HepG2 (cell line): ENCODE measurements around the gene AMBRA1. TPM values are rescaled to one million over a fixed set of nuclear protein-coding genes. Genes with fewer than 3 reads are reported as not detected.

Experiments
- ATAC-seq: fragments of 200-7000 bp; cut with Tn5 transposase; 3 replicates; pipeline ENCODE4 v1.9.1; 2020; ENCODE audit warnings: mild to moderate bottlenecking, moderate library complexity
- BruUV-seq: library from RNA; stranded (reverse); fragments of 400-500 nt; replicated peaks from 2 replicates; lab custom pipeline; 2021; lab: Mats Ljungman, UMichigan
- CTCF ChIA-PET: fragments of 300-600 bp; formaldehyde crosslinking; extraction: SDS; loops from one replicate; lab custom pipeline; 2021; ENCODE audit warnings: low total read pairs, inconsistent platforms, low intra/inter-chr PET ratio; lab: Yijun Ruan, JAX
- POLR2A ChIA-PET: fragments of 350-600 bp; sonication (Branson Sonifier 250); formaldehyde crosslinking; loops from one replicate; lab custom pipeline; 2020; ENCODE audit warnings: antibody characterized with exemption, inconsistent platforms; lab: Yijun Ruan, JAX
- DNase-seq: peaks from one replicate; pipeline ENCODE4 v3.0.0-alpha.2; 2015; ENCODE audit warnings: low spot score
- FAIRE-seq: peaks from 3 replicates; lab custom pipeline; 2011; peaks lifted over from hg19 to GRCh38; lab: Jason Lieb, UNC
- H2AFZ ChIP-seq: one replicate; pipeline ENCODE4 v1.6.1; 2011; ENCODE audit warnings: low read length, inconsistent platforms
- H3K27ac ChIP-seq: fragments of 300-600 bp; 3 replicates; pipeline ENCODE4 v1.8.0; 2011; ENCODE audit warnings: mixed run types, mild to moderate bottlenecking, mixed read lengths, low read length, inconsistent platforms; ENCODE audit not compliant: insufficient read depth; ENCODE audit errors: extremely low read length
- H3K27me3 ChIP-seq, 2 experiments: fragments of 200-600 bp in 1 of 2; 2 replicates in 1 of 2; 3 replicates in 1 of 2; pipeline versions ENCODE4 v1.6.0 to v1.8.0; 2011; ENCODE audit warnings: low read length in 2 of 2, mild to moderate bottlenecking in 2 of 2, moderate library complexity in 2 of 2, inconsistent platforms in 1 of 2; ENCODE audit not compliant: insufficient read depth in 2 of 2, control insufficient read depth in 1 of 2
- H3K36me3 ChIP-seq, 2 experiments: fragments of 200-600 bp in 1 of 2; replicated peaks in 1 of 2; 2 replicates in 1 of 2; 3 replicates in 1 of 2; pipeline versions ENCODE4 v1.5.1 to v1.8.0; 2011; ENCODE audit warnings: low read length in 2 of 2, inconsistent platforms in 1 of 2; ENCODE audit not compliant: insufficient read depth in 2 of 2, control insufficient read depth in 1 of 2
- H3K4me1 ChIP-seq: 2 replicates; pipeline ENCODE4 v1.5.1; 2012; ENCODE audit warnings: low read length, inconsistent platforms; ENCODE audit not compliant: insufficient read depth
- H3K4me2 ChIP-seq: 2 replicates; pipeline ENCODE4 v1.6.0; 2011; ENCODE audit warnings: low read depth, low read length, inconsistent platforms
- H3K4me3 ChIP-seq, 3 experiments: fragments of 200-600 bp in 1 of 3; sonication (generic), shearing (Covaris generic) in 1 of 3; replicated peaks in 1 of 3; 2 replicates each; pipeline ENCODE4 v1.5.1; 2011 to 2016; ENCODE audit warnings: low read length in 3 of 3, inconsistent platforms in 2 of 3, low read depth in 2 of 3, mild to moderate bottlenecking in 2 of 3, control low read depth in 1 of 3, mixed read lengths in 1 of 3; ENCODE audit not compliant: insufficient read depth in 1 of 3
- H3K79me2 ChIP-seq: one replicate; pipeline ENCODE4 v1.6.1; 2011; ENCODE audit warnings: low read length, inconsistent platforms; ENCODE audit not compliant: insufficient read depth
- H3K9ac ChIP-seq: 2 replicates; pipeline ENCODE4 v1.6.0; 2011; ENCODE audit warnings: mild to moderate bottlenecking, low read depth, low read length, inconsistent platforms; ENCODE audit not compliant: insufficient read depth
- H3K9me3 ChIP-seq: 2 replicates; pipeline ENCODE4 v1.5.1; 2012; ENCODE audit warnings: mild to moderate bottlenecking, low read length
- H4K20me1 ChIP-seq: 2 replicates; pipeline ENCODE4 v1.6.0; 2011; ENCODE audit warnings: inconsistent platforms, mild to moderate bottlenecking, low read length, moderate library complexity; ENCODE audit not compliant: insufficient read depth
- CBX5 ChIP-seq: sonication (generic); formaldehyde crosslinking; IDR thresholded peaks from 2 replicates; pipeline ENCODE4 v1.4.0; 2020; ENCODE audit warnings: missing genetic modification reagents, borderline replicate concordance
- CCAR2 ChIP-seq: fragments of 200-400 bp; formaldehyde crosslinking; optimal IDR thresholded peaks from 2 replicates; pipeline ENCODE3; 2018; ENCODE audit warnings: low read depth, mild to moderate bottlenecking, low read length, moderate library complexity
- KAT2B ChIP-seq: fragments of 150-350 bp; IDR thresholded peaks from 2 replicates; pipeline ENCODE4 v1.6.1; 2014; ENCODE audit warnings: low read depth, low read length, borderline replicate concordance
- LBX2 ChIP-seq: sonication (generic); formaldehyde crosslinking; IDR thresholded peaks from 2 replicates; pipeline ENCODE4 v1.5.0; 2020; ENCODE audit warnings: missing genetic modification reagents, mild to moderate bottlenecking, borderline replicate concordance
- MNT ChIP-seq: fragments of 450-650 bp; IDR thresholded peaks from 2 replicates; pipeline ENCODE4 v1.6.1; 2016
- MZF1 ChIP-seq: sonication (generic); formaldehyde crosslinking; IDR thresholded peaks from 2 replicates; pipeline ENCODE4 v1.8.1; 2023; ENCODE audit warnings: mild to moderate bottlenecking, missing genetic modification reagents, borderline replicate concordance
- NR1H2 ChIP-seq: sonication (generic); formaldehyde crosslinking; IDR thresholded peaks from 2 replicates; pipeline ENCODE4 v1.8.1; 2022; ENCODE audit warnings: low read depth, missing genetic modification reagents, borderline replicate concordance
- RFX1 ChIP-seq: fragments of 450-650 bp; IDR thresholded peaks from 2 replicates; pipeline ENCODE4 v1.6.1; 2017
- SMAD1 ChIP-seq: sonication (generic); formaldehyde crosslinking; IDR thresholded peaks from 2 replicates; pipeline ENCODE4 v1.4.0; 2020; ENCODE audit warnings: missing genetic modification reagents, low read depth, mild to moderate bottlenecking, borderline replicate concordance
- ZBTB8A ChIP-seq: sonication (generic); formaldehyde crosslinking; IDR thresholded peaks from 2 replicates; pipeline ENCODE4 v1.4.0; 2020; ENCODE audit warnings: mild to moderate bottlenecking, low read depth, missing genetic modification reagents, borderline replicate concordance
- ZFY ChIP-seq: sonication (generic); formaldehyde crosslinking; IDR thresholded peaks from 2 replicates; pipeline ENCODE4 v1.4.0; 2020; ENCODE audit warnings: missing genetic modification reagents
- ZNF143 ChIP-seq: sonication (generic); formaldehyde crosslinking; IDR thresholded peaks from 2 replicates; pipeline ENCODE4 v1.4.0; 2020; ENCODE audit warnings: missing genetic modification reagents
- ZNF224 ChIP-seq: sonication (generic); formaldehyde crosslinking; IDR thresholded peaks from 2 replicates; pipeline ENCODE4 v1.5.0; 2020; ENCODE audit warnings: mild to moderate bottlenecking, missing genetic modification reagents
- ZNF232 ChIP-seq: sonication (generic); formaldehyde crosslinking; IDR thresholded peaks from 2 replicates; pipeline ENCODE4 v1.4.0; 2020; ENCODE audit warnings: missing genetic modification reagents, borderline replicate concordance
- ZNF337 ChIP-seq: sonication (generic); formaldehyde crosslinking; IDR thresholded peaks from 2 replicates; pipeline ENCODE4 v1.5.1; 2020; ENCODE audit warnings: missing genetic modification reagents, low read depth, mild to moderate bottlenecking, borderline replicate concordance
- ZNF850 ChIP-seq: sonication (generic); formaldehyde crosslinking; conservative IDR thresholded peaks from 2 replicates; pipeline ENCODE4 v1.9.0; 2021; ENCODE audit warnings: mild to moderate bottlenecking, missing genetic modification reagents
- ZSCAN9 ChIP-seq: IDR thresholded peaks from 2 replicates; pipeline ENCODE4 v1.6.1; 2016; ENCODE audit warnings: borderline replicate concordance
- WGBS: methylation state at CpG from one replicate; pipeline ENCODE4 v1.1.6; 2017; ENCODE audit warnings: low lambda C conversion rate; 5-methylcytosine and 5-hydroxymethylcytosine counted together
- in situ Hi-C: cut with HindIII; loops from 2 replicates; pipeline ENCODE4 v1.10.0; 2017; ENCODE audit warnings: low pct_unique_long_range_greater_than_20kb; ENCODE audit not compliant: extremely low pct_ligation_motif_present
- intact Hi-C: fragments of 100-400 bp; cut with micrococcal nuclease; formaldehyde crosslinking; loops from one replicate; pipeline ENCODE4 v1.10.0; 2022; ENCODE audit not compliant: unreplicated experiment
- polyA plus RNA-seq, 8 experiments: library from polyadenylated mRNA; depleted of rRNA in 3 of 8; stranded (reverse) in 7 of 8; unstranded in 1 of 8; fragments of >200 nt; fragmentation: Illumina TruSeq in 4 of 8; extraction: Trizol in 4 of 8; gene quantifications; 2 replicates each; pipeline versions ENCODE4 v1.2.1 to v1.2.3, GENCODE V29; 2011 to 2016; ENCODE audit warnings: low read depth in 4 of 8, missing spikeins in 1 of 8, mixed read lengths in 1 of 8; ENCODE audit not compliant: insufficient read depth in 1 of 8
- total RNA-seq, 5 experiments: library from RNA; depleted of rRNA; stranded (reverse); fragments of >200 nt; fragmentation: Illumina TruSeq; extraction: Trizol; gene quantifications; 2 replicates each; pipeline ENCODE4 v1.2.3, GENCODE V29; 2016; ENCODE audit warnings: low read depth in 1 of 5
- TF ChIP-seq, protein P1 (sequence below): sonication (generic); formaldehyde crosslinking; IDR thresholded peaks from 2 replicates; pipeline ENCODE4 v1.5.1; 2020; ENCODE audit warnings: mild to moderate bottlenecking, moderate library complexity, missing genetic modification reagents
- TF ChIP-seq, protein P2 (sequence below): IDR thresholded peaks from 2 replicates; pipeline ENCODE4 v1.6.1; 2018; ENCODE audit warnings: missing genetic modification reagents, mild to moderate bottlenecking, missing compliant biosample characterization

The AMBRA1 gene
- total and polyA plus RNA-seq, 2 of the 13 experiments (the other 11 are each of a cell fraction or from before 2014, with no cell fraction given) = 15.7 to 26.0 TPM

GRCh38 chr11:46554213-46555147, 39.3 kb downstream of the AMBRA1 start:
- H3K9ac ChIP-seq = peak overlapping the region; percentile 59
- intact Hi-C loops (loop anchor here (1.0 kb wide), 2 partner anchors 40 to 63 kb away; partner anchors contain the start of genes AMBRA1, ATG13 and HARBI1), in situ Hi-C loops (no loop called here)
- no peaks in the 10 kb centered on the region for H3K36me3 ChIP-seq
- no peak overlapping the region for H2AFZ ChIP-seq
- POLR2A ChIA-PET = interaction anchor here (0.7 to 1.8 kb wide), 19 partner anchors 9 to 311 kb away, joined by 3 to 14 read pairs (median 4); partner anchors contain the start of genes AMBRA1, ARHGAP1, CHRM4 and F2
- DNase-seq = peak; percentile 99
- no peaks in the 10 kb centered on the region for H3K27me3 ChIP-seq
- 0% methylated on average over 5 of the region's 5 CpGs for WGBS
- BruUV-seq = TSS peak; percentile 78
- H3K4me2 ChIP-seq = peak overlapping the region; percentile 66
- peak; percentile 83 for ATAC-seq
- peak overlapping the region; percentile 91 for H3K27ac ChIP-seq
- FAIRE-seq = peak; percentile 4
- peak overlapping the region in 2 of 3 experiments; percentile 9 to 34; a peak in 1 of 6 replicates for H3K4me3 ChIP-seq
- peaks cover 66% of the 10 kb centered on the region for H3K4me1 ChIP-seq
- H3K79me2 ChIP-seq = peaks cover 82% of the 10 kb centered on the region
- CTCF ChIA-PET = no interaction called here
- no peaks in the 10 kb centered on the region for H3K9me3 ChIP-seq
- no peaks in the 10 kb centered on the region for H4K20me1 ChIP-seq
- no peak for TF ChIP-seq MNT
- TF ChIP-seq KAT2B = peak; percentile 38; the same call in 1 of the 2 replicates
- TF ChIP-seq RFX1 = no peak
- TF ChIP-seq ZNF232 (CRISPR knock-in tag) = no peak
- no peak for TF ChIP-seq ZNF224 (CRISPR knock-in tag)
- no peak for TF ChIP-seq ZBTB8A
- TF ChIP-seq ZSCAN9 = peak; percentile 66; the same call in 1 of the 2 replicates
- TF ChIP-seq MZF1 (CRISPR knock-in tag) = no peak
- no peak for TF ChIP-seq ZNF337
- TF ChIP-seq SMAD1 = no peak
- TF ChIP-seq LBX2 = no peak
- TF ChIP-seq, protein P1, sequence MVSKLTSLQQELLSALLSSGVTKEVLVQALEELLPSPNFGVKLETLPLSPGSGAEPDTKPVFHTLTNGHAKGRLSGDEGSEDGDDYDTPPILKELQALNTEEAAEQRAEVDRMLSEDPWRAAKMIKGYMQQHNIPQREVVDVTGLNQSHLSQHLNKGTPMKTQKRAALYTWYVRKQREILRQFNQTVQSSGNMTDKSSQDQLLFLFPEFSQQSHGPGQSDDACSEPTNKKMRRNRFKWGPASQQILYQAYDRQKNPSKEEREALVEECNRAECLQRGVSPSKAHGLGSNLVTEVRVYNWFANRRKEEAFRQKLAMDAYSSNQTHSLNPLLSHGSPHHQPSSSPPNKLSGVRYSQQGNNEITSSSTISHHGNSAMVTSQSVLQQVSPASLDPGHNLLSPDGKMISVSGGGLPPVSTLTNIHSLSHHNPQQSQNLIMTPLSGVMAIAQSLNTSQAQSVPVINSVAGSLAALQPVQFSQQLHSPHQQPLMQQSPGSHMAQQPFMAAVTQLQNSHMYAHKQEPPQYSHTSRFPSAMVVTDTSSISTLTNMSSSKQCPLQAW (CRISPR knock-in tag) = no peak
- TF ChIP-seq ZNF850 (CRISPR knock-in tag) = no peak
- TF ChIP-seq CBX5 (CRISPR knock-in tag) = 0 out of 2 replicates have a peak, but pooled peaks have one; percentile 29
- TF ChIP-seq ZFY (CRISPR knock-in tag) = no peak
- no peak for TF ChIP-seq CCAR2
- TF ChIP-seq, protein P2, sequence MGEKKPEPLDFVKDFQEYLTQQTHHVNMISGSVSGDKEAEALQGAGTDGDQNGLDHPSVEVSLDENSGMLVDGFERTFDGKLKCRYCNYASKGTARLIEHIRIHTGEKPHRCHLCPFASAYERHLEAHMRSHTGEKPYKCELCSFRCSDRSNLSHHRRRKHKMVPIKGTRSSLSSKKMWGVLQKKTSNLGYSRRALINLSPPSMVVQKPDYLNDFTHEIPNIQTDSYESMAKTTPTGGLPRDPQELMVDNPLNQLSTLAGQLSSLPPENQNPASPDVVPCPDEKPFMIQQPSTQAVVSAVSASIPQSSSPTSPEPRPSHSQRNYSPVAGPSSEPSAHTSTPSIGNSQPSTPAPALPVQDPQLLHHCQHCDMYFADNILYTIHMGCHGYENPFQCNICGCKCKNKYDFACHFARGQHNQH = peak; percentile 57; the same call in 1 of the 2 replicates
- TF ChIP-seq NR1H2 = no peak
- TF ChIP-seq ZNF143 (CRISPR knock-in tag) = no peak
